Testis (tissue), 3 donors: ENCODE results near the gene C4A. TPM values are rescaled to one million over a fixed set of nuclear protein-coding genes. Genes with fewer than 3 reads are reported as not detected.
"Not testable (repeated sequence)": the region's sequence is repeated elsewhere in the genome, so short reads cannot be mapped to it uniquely, and the experiment has no call there.

Source experiments
- DNase-seq: peaks from one replicate; pipeline ENCODE4 v3.0.0-alpha.2; 2019
- H3K27ac ChIP-seq, 2 donors: fragments of 200-600 bp; sonication (generic); one replicate each; pipeline ENCODE4 v1.5.1; 2019
- H3K27me3 ChIP-seq: fragments of 200-600 bp; sonication (generic); one replicate; pipeline ENCODE4 v1.5.1; 2019
- H3K36me3 ChIP-seq: fragments of 200-600 bp; sonication (generic); one replicate; pipeline ENCODE4 v1.5.1; 2017; ENCODE audit warnings: low read depth; ENCODE audit errors: missing control alignments
- H3K4me1 ChIP-seq: fragments of 200-600 bp; sonication (generic); one replicate; pipeline ENCODE4 v1.5.1; 2019
- H3K4me3 ChIP-seq, 2 donors: fragments of 200-600 bp; sonication (generic); one replicate each; pipeline ENCODE4 v1.5.1; 2017 to 2019
- H3K9me3 ChIP-seq: fragments of 200-600 bp; sonication (generic); one replicate; pipeline ENCODE4 v1.5.1; 2017
- WGBS, 2 donors: methylation state at CpG; one replicate each; pipeline ENCODE4 v1.1.5; 2018; 5-methylcytosine and 5-hydroxymethylcytosine counted together
- intact Hi-C: fragments of 100-400 bp; cut with DNase I; formaldehyde crosslinking; loops from one replicate; pipeline ENCODE4 v1.15.1; 2023; ENCODE audit warnings: low total_unique reads
- polyA plus RNA-seq: library from polyadenylated mRNA; stranded (reverse); fragments of 350-450 nt; fragmentation: Illumina TruSeq; extraction: RNeasy Lipid Tissue Mini Kit (QIAGEN cat#74804); gene quantifications from one replicate; pipeline ENCODE4 v1.2.3, GENCODE V29; 2014; ENCODE audit warnings: low read depth, low replicate concordance; ENCODE audit not compliant: insufficient read depth
- total RNA-seq, 2 donors: library from RNA; depleted of rRNA; stranded (reverse); fragments of >200 nt; gene quantifications; one replicate each; pipeline ENCODE4 v1.2.3, GENCODE V29; 2016

C4A gene
- total and polyA plus RNA-seq, 3 donors from 2014 or later = 24.6 to 123 (median 114) TPM

- intact Hi-C loops, DNase-seq: not testable (repeated sequence)
These were observed 46.8 kb downstream of the C4A start for GRCh38 chr6:32028631-32029030.

GRCh38 chr6:32029553-32029952, 47.7 kb downstream of the C4A start:
- WGBS, 2 donors = 99% methylated on average over 8 of the region's 14 CpGs; no CpG with 5 or more reads in 1 of the 2 donors
- DNase-seq, intact Hi-C loops: not testable (repeated sequence)

More at GRCh38 chr6:32028631-32029030, 46.8 kb downstream of the C4A start:
- H3K36me3 ChIP-seq, H3K4me1 ChIP-seq, H3K27me3 ChIP-seq, H3K4me3 ChIP-seq, H3K27ac ChIP-seq, H3K9me3 ChIP-seq: not testable (repeated sequence)
- 86 to 94% methylated on average over 6 to 7 of the region's 10 CpGs for WGBS, 2 donors

GRCh38 chr6:32035283-32036013, 53.6 kb downstream of the C4A start:
- H3K27ac ChIP-seq, H3K4me3 ChIP-seq, H3K9me3 ChIP-seq, H3K4me1 ChIP-seq, intact Hi-C loops, H3K36me3 ChIP-seq, DNase-seq, H3K27me3 ChIP-seq: not testable (repeated sequence)
- WGBS, 2 donors = no CpG with 5 or more reads among the region's 16 CpGs

More at GRCh38 chr6:32029553-32029952, 47.7 kb downstream of the C4A start:
- H3K4me1 ChIP-seq, H3K36me3 ChIP-seq, H3K27ac ChIP-seq, H3K27me3 ChIP-seq, H3K4me3 ChIP-seq, H3K9me3 ChIP-seq: not testable (repeated sequence)

GRCh38 chr6:32037136-32037535, 55.3 kb downstream of the C4A start:
- H3K36me3 ChIP-seq, H3K4me3 ChIP-seq, intact Hi-C loops, H3K4me1 ChIP-seq, H3K27me3 ChIP-seq, DNase-seq, H3K9me3 ChIP-seq, H3K27ac ChIP-seq: not testable (repeated sequence)
- WGBS, 2 donors = 48 to 87% methylated on average over 4 to 5 of the region's 5 CpGs

GRCh38 chr6:32037598-32038524, 56.0 kb downstream of the C4A start, which contains the start of gene CYP21A2:
CYP21A2 (plus strand) TSS chr6:32038415; CDS start chr6:32038423, 8 bp downstream.
- DNase-seq, H3K4me3 ChIP-seq, H3K4me1 ChIP-seq, H3K36me3 ChIP-seq, H3K9me3 ChIP-seq, intact Hi-C loops, H3K27me3 ChIP-seq, H3K27ac ChIP-seq: not testable (repeated sequence)
- WGBS, 2 donors = 83 to 87% methylated on average over 8 to 11 of the region's 19 CpGs

GRCh38 chr6:32038878-32039277, 57.0 kb downstream of the C4A start:
- WGBS, 2 donors = 76 to 80% methylated on average over 1 to 2 of the region's 5 CpGs
- DNase-seq, H3K4me1 ChIP-seq, H3K36me3 ChIP-seq, intact Hi-C loops, H3K27ac ChIP-seq, H3K9me3 ChIP-seq, H3K27me3 ChIP-seq, H3K4me3 ChIP-seq: not testable (repeated sequence)

- H3K27me3 ChIP-seq, H3K36me3 ChIP-seq, H3K27ac ChIP-seq, intact Hi-C loops, H3K4me3 ChIP-seq, H3K4me1 ChIP-seq, DNase-seq, H3K9me3 ChIP-seq: not testable (repeated sequence)
- 85 to 92% methylated on average over 15 to 23 of the region's 24 CpGs for whole genome bisulfite sequencing, 2 donors
These were observed 57.7 kb downstream of the C4A start for GRCh38 chr6:32039321-32040274.

GRCh38 chr6:32040299-32041049, 58.6 kb downstream of the C4A start:
- H3K36me3 ChIP-seq, H3K9me3 ChIP-seq, H3K27me3 ChIP-seq, intact Hi-C loops, H3K27ac ChIP-seq, DNase-seq, H3K4me1 ChIP-seq, H3K4me3 ChIP-seq: not testable (repeated sequence)
- WGBS, 2 donors = 92% methylated on average over 12 of the region's 43 CpGs; no CpG with 5 or more reads in 1 of the 2 donors

GRCh38 chr6:32041050-32041321, 59.1 kb downstream of the C4A start:
- no CpG with 5 or more reads among the region's 13 CpGs for WGBS, 2 donors
- H3K27ac ChIP-seq, H3K27me3 ChIP-seq, intact Hi-C loops, DNase-seq, H3K36me3 ChIP-seq, H3K9me3 ChIP-seq, H3K4me1 ChIP-seq, H3K4me3 ChIP-seq: not testable (repeated sequence)

- H3K9me3 ChIP-seq, H3K27ac ChIP-seq, H3K4me1 ChIP-seq, DNase-seq, H3K36me3 ChIP-seq, intact Hi-C loops, H3K4me3 ChIP-seq, H3K27me3 ChIP-seq: not testable (repeated sequence)
- WGBS, 2 donors = 68% methylated on average over 5 of the region's 10 CpGs; no CpG with 5 or more reads in 1 of the 2 donors
These were observed 59.5 kb downstream of the C4A start for GRCh38 chr6:32041385-32041784.
